Memory B cell (primary cell): ENCODE measurements around the gene SFXN5.

ENCODE experiments used
- ATAC-seq: fragments of 150-1000 bp; cut with Tn5 transposase; 2 replicates; pipeline ENCODE4 v1.10.0; 2021; ENCODE audit warnings: low read depth, mild to moderate bottlenecking, moderate library complexity
- DNase-seq, 2 donors: peaks; one replicate each; pipeline ENCODE4 v3.0.0; 2022; ENCODE audit warnings: low spot score in 2 of 2
- H3K27ac Mint-ChIP-seq: one replicate; pipeline ENCODE4 v1.8.0; 2022; ENCODE audit warnings: mild to moderate bottlenecking, moderate library complexity, mixed read lengths
- H3K27me3 Mint-ChIP-seq: one replicate; pipeline ENCODE4 v1.8.0; 2022; ENCODE audit warnings: mixed read lengths
- H3K36me3 Mint-ChIP-seq: one replicate; pipeline ENCODE4 v1.8.0; 2022; ENCODE audit warnings: mild to moderate bottlenecking, mixed read lengths
- H3K4me1 Mint-ChIP-seq: one replicate; pipeline ENCODE4 v1.8.0; 2022; ENCODE audit warnings: mixed read lengths
- H3K4me3 Mint-ChIP-seq: one replicate; pipeline ENCODE4 v1.8.0; 2022; ENCODE audit warnings: mild to moderate bottlenecking, moderate library complexity, mixed read lengths
- H3K9me3 Mint-ChIP-seq: one replicate; pipeline ENCODE4 v1.8.0; 2022; ENCODE audit warnings: mixed read lengths

The SFXN5 gene

DNA sequence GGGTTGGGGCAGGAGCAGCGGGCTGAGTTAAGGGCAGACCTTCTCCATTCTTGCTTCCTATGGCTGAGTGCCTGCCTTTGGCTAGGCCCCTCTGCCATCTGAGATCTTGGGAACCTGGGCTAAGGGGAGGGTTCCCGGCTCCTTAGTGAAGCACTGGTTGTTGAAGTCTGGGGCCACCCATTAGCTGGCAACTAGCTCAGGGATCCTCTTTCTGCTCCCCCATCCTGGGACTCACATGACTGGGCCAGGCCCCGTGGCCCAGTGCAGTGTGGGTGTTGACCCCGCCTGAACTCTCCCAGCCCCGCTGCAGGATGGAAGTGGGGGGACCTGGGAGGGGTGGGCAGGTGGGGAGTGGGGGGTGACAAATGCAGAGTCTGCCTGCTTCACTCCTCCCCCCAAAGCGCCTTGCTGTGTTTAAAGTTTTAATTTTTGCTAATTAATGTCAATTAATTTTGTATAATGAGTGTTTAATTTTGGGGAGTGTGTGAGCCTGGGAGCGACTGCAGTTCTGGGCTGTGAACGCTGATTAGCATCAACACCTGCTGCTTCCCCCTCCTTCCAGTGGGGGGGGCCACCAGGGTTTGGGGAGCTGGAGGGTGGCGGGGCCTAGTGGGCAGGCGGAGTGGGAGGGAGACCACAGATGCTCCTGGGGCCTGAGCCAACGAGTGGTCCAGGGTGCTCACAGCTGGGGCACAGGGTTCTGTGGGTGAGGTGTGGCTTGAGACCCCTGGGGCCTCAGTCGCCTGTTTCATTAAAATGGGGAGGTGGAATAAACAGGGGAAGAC is 99.0 kb downstream of the SFXN5 start:
- Mint-ChIP-seq H3K36me3 (peaks cover 5% of the 10 kb centered on the region), H3K9me3 (no peaks in the 10 kb centered on the region), H3K27ac (no peak overlapping the region), H3K4me3 (no peak overlapping the region), H3K4me1 (no peaks in the 10 kb centered on the region), H3K27me3 (peaks cover 4% of the 10 kb centered on the region)
- DNase-seq: no peak
- ATAC-seq: no peak

DNA sequence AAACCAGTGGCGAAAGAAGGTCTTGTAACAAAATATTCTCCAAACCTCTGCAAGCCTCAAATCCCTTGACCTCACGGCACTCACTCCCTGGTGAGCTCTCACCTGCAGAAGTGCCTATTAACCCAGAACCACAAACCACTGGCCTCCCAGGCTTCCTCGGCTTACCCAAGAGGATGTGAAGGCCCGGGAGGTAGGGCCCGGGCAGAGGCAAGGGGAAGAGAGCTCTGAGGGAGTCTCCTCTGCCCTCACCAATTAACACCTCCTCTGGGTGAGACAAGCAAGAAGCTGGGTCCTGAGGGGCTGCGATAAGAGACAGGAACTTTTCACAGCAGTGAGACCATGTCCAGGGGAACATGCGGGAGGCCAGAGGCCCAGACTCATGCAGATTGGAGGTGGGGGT is 100.5 kb downstream of the SFXN5 start:
- Mint-ChIP-seq H3K4me3 (no peak overlapping the region), H3K27ac (no peak overlapping the region), H3K27me3 (peaks cover 4% of the 10 kb centered on the region), H3K9me3 (no peaks in the 10 kb centered on the region), H3K4me1 (no peaks in the 10 kb centered on the region), H3K36me3 (peaks cover 7% of the 10 kb centered on the region)
- DNase-seq: no peak
- ATAC-seq: no peak

DNA sequence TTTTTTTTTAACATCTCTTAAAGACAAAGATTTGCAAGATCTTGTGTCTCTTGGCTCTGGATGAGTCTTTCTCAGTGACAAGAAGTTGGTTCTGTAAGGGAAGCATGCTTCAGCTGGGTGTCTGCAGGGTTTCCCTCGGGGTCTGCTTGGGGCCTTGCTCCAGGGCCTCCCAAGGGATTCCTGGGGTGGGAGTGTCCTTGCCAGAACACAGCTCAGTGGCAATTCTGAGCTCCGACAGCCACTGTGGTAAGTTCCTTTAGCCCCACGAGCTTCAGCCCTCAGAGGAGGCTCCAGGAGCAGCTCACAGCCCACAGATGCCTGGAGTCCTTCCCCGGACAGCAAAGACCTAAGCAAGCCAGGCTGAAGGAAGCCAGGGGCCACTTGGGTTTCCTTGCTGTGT is 101.8 kb downstream of the SFXN5 start:
- H3K4me1 Mint-ChIP-seq: no peaks in the 10 kb centered on the region
- no peak overlapping the region for H3K4me3 Mint-ChIP-seq
- H3K27ac Mint-ChIP-seq: no peak overlapping the region
- H3K36me3 Mint-ChIP-seq: peaks cover 4% of the 10 kb centered on the region
- H3K9me3 Mint-ChIP-seq: no peaks in the 10 kb centered on the region
- no peaks in the 10 kb centered on the region for H3K27me3 Mint-ChIP-seq
- DNase-seq (no peak), ATAC-seq (no peak)

DNA sequence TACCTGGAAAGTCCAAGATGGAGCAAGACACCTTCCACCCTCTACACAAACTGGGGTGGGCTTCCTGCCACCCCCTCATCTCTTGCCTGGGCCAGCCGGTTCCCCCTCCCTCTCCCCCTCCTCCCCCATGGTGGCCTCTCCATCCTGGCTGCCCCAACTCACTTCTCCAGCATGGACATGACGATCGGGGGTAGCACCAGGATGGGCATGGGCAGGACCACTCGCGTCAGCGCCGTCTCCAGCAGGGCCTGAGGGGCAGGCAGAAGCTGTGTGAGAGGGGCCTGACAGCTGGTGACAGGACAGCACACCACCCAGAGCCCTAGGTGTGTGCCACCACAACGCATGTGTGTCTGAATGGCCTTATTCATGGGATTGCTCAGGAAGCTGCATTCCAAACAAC is 103.2 kb downstream of the SFXN5 start:
- DNase-seq: no peak
- Mint-ChIP-seq H3K4me3 (no peak overlapping the region), H3K27me3 (no peaks in the 10 kb centered on the region)

DNA sequence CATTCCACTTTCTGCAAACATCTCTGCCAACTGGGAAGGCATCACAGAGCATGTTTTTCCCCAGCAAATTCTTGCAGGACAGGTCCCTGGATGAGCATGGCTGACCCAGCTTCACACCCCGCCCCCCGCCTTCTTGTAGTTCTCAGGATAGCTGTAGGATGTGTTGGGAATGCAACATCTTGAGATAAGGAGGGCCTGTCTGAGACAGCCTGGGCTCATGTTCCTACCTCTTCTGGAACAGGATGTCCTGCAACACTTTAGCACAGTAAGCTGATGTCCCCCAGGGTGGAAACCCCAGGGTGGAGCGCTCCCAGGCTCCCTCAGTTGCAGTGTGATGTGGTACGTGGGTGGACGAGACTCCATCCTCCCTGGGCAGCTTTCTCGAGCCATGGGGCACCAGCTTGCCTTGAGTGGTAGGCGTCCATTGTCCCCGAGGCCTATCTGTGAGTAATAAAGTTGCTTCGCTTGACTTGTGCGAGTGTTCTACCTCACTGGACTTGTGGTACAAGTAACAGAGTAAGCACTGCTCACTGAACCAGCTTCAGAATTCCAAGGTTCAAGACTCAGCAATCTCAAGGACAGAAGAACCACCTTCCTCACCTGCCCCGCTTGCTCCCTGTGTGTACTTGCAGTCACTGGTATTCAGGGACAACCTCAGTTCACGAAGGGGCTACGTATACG is 105.6 kb downstream of the SFXN5 start:
- DNase-seq (no peak), ATAC-seq (no peak)
- Mint-ChIP-seq H3K36me3 (peaks cover 3% of the 10 kb centered on the region), H3K4me1 (no peaks in the 10 kb centered on the region), H3K27ac (no peak overlapping the region), H3K9me3 (no peaks in the 10 kb centered on the region), H3K27me3 (no peaks in the 10 kb centered on the region), H3K4me3 (no peak overlapping the region)

More for the DNA sequence above, 103.2 kb downstream of the SFXN5 start:
- peak overlapping the region; percentile 6 for H3K27ac Mint-ChIP-seq
- H3K9me3 Mint-ChIP-seq: no peaks in the 10 kb centered on the region
- no peaks in the 10 kb centered on the region for H3K4me1 Mint-ChIP-seq
- H3K36me3 Mint-ChIP-seq: peaks cover 2% of the 10 kb centered on the region
- no peak for ATAC-seq

DNA sequence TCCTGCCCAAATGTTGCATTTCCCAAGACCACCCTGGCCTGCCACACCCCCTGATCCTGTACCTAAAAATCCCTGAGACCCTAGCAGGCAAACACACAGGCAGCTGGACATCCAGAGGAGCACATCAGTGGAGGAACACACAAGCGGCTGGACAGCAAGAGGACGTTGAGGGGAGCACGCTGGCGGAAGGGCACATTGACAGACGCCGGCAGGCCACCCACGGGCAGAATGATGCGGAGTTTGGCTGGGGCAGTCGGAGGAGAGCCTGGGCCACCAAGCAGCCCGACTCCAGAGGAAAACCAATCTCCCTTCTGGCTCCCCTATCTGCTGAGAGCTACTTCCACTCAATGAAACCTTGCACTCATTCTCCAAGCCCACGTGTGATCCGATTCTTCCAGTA is 106.5 kb downstream of the SFXN5 start:
- H3K27me3 Mint-ChIP-seq: no peaks in the 10 kb centered on the region
- H3K27ac Mint-ChIP-seq: no peak overlapping the region
- ATAC-seq (no peak), DNase-seq (no peak)
- no peak overlapping the region for H3K4me3 Mint-ChIP-seq
- H3K36me3 Mint-ChIP-seq: peaks cover 5% of the 10 kb centered on the region
- no peaks in the 10 kb centered on the region for H3K4me1 Mint-ChIP-seq
- no peaks in the 10 kb centered on the region for H3K9me3 Mint-ChIP-seq

DNA sequence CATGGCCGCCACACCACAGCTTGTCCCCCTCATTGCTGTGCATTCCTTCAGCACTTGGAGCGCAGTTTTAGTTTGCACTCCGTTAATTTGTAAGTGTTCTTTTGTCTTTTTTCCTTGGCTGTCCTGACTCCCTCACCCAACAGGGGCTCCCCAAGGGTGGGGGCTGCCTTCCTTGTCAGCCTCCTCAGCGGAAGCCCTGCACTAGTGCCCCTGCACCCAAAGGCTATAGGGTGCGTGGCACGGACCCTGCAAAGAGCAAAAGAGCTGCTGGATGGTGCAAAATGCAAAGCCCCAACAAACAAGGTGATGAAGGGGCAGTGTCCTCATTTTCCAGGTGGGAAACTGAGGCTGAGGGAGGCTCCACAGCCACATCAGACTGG is 107.4 kb downstream of the SFXN5 start:
- Mint-ChIP-seq H3K27ac (no peak overlapping the region), H3K9me3 (no peaks in the 10 kb centered on the region), H3K36me3 (peaks cover 5% of the 10 kb centered on the region), H3K4me3 (no peak overlapping the region), H3K4me1 (no peaks in the 10 kb centered on the region), H3K27me3 (no peaks in the 10 kb centered on the region)
- DNase-seq: no peak
- ATAC-seq: no peak

DNA sequence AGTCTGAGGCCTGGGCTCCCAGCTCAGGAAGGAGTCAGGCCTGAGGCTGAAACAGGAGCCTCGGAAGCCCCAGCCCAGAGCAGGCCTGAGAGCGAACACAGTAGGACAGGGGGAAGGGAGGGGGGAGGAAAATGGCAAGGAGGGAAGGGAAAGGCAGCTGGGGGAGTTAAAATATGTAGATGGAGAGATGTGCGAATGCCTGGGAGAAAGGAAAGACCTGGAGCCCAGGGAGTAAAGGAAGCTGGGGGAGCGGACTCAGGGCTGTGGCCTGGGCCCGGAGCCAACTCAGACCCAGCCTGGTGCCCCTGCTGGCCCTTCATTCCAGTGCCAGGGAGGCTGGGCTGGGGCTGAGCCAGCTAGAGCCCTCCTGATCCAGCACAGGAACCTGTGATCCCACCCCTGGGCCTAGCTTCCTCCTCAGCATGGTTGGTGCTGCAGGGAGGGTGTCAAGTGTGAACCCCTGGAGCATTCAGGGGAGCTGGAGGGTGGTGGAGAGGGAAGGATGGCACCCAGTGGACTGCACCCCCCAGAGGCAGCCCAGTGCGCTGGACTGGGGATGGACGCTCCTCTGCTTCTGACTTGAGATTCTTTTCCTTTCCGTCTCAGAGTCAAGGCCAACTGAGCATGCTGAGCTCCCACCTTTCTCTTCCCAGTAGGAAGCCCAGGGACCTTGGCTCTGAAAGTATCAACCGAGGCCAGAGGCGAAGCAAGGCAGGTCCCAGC is 107.9 kb downstream of the SFXN5 start:
- Mint-ChIP-seq H3K4me3 (no peak overlapping the region), H3K27ac (no peak overlapping the region), H3K4me1 (no peaks in the 10 kb centered on the region), H3K9me3 (no peaks in the 10 kb centered on the region), H3K36me3 (peaks cover 5% of the 10 kb centered on the region), H3K27me3 (no peaks in the 10 kb centered on the region)
- DNase-seq (no peak), ATAC-seq (no peak)

DNA sequence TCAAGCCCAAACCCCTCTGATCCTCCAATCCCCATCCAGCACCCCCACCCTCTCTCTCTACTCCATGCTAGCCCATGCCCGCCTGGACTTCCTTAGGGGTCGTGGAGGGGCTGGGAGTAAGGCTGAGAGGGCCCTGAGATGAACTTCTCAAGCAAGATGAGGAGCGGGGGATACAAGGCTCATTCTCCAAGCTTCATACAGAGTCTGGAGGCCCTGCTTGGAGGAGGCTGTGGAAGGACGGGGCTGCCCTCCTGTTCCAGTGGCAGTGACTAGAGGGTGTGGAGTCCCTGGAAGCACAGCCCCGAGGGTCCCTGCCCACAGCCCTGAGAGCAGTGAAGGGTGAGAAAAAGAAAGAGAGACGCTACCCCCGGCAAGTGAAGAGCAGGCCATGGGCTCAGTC is 108.6 kb downstream of the SFXN5 start:
- H3K4me1 Mint-ChIP-seq: no peaks in the 10 kb centered on the region
- H3K4me3 Mint-ChIP-seq: no peak overlapping the region
- no peaks in the 10 kb centered on the region for H3K27me3 Mint-ChIP-seq
- peaks cover 5% of the 10 kb centered on the region for H3K36me3 Mint-ChIP-seq
- no peaks in the 10 kb centered on the region for H3K9me3 Mint-ChIP-seq
- H3K27ac Mint-ChIP-seq: no peak overlapping the region
- DNase-seq (no peak), ATAC-seq (no peak)

DNA sequence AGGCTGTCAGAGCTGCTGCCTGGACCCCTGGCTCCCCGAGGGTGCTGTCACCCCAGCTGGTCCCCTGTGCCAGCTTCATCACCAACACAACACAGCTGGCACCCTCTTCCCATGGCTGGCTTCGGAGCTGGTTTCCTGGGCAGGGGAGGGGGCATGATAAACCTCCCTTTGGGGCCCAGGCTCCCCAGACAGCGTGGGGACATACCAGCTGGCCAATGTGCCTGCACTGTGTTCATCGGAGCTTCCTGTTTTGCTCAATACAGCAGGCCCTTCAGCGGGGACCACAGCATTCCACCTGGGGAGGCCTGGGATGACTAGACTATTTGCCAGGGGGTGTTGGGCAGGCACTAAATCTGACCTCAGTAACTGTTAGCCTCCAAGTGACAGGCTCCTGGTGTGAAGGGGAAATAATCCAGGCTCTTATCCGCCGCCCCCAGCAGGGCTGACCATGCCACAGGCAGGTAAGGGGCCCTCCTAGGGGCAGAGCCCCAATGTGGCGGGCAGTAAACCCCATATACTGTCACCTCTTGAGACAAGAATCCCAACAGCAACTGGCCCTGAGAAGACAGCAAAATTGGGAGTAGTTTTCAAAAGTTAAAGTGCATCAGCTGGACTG is 109.6 kb downstream of the SFXN5 start:
- H3K4me3 Mint-ChIP-seq: no peak overlapping the region
- H3K27ac Mint-ChIP-seq: no peak overlapping the region
- no peaks in the 10 kb centered on the region for H3K9me3 Mint-ChIP-seq
- DNase-seq: no peak
- H3K36me3 Mint-ChIP-seq: peaks cover 6% of the 10 kb centered on the region
- H3K27me3 Mint-ChIP-seq: no peaks in the 10 kb centered on the region
- no peak for ATAC-seq
- H3K4me1 Mint-ChIP-seq: no peaks in the 10 kb centered on the region

DNA sequence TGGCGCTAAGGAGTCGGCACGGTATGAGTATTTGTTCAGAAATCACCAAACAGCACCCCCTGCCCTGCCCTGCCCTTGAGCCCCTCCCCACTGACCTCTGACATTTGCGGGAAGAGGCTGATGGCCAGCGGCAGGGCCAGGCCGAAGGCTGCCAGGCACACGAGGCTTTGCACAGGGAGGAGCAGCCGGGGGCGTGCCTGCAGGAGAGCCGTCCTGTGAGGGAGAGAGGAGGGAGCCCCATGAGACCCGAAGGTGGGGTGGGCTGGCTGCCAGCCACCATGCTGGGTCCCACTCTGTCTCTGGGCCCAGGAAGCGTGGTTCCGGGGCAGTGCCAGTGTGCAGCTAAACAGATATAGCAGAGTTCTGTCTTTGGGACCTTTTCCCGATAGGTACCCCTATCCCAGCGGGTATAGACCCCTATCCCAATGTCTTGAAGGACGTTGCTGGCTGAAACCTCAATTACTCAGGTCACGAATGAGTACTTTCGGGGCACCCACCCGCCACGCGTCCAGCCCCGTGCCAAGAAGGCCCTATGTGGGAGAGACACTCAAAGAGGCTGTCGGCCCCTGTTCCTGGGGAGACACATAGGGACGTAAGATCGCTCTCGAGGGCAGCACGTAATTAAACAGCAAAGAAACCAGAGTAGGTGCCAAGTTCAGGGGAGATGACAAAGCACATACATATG is 110.3 kb downstream of the SFXN5 start:
- Mint-ChIP-seq H3K9me3 (no peaks in the 10 kb centered on the region), H3K36me3 (peaks cover 8% of the 10 kb centered on the region), H3K27me3 (no peaks in the 10 kb centered on the region), H3K27ac (no peak overlapping the region), H3K4me3 (no peak overlapping the region), H3K4me1 (no peaks in the 10 kb centered on the region)
- ATAC-seq: no peak
- DNase-seq: no peak

DNA sequence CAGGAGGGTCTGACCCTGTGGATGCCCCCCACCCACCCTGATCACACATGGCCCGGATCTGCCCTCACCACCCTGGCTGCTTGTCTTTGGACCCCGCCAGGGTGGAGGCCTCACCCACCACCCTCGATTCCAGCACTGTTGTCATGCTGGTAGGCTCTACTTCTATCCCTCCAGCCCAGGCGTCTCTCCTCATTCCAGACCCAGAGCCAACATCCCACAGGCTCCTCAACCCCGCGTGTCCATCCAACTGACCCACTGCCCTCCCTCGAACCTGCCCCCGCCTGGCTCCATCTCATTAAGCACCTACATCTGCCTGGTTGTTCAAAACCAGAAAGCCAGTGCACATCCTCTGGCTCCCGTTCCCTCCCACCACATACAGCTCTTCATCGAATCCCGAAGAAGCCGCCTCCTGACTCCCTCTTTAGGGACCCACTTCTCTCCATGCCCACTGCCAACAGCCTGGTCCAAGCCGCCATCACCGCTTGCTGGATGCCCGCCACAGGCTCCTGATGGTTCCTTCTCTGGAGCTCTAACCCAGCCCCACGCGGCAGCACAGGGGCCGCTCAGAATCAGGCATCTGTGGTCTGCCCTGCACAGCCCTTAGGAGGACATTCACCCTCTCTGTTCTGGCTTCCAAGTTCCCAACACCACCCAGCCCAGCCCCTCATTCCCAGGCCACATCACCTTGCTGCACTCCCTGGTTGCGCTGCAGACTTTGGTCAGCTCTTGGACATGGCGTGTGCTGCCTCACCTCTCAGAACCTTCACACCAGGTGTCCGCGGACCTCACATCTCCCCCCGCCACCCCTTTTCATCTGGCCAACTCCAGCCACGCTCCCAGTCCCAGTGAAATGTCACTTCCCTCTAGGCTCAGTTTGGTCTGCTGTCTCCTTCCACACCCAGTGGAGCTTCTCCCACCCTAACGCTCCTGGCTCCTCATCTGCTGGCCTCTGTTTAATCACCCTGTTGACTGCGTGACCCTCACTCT is 111.2 kb downstream of the SFXN5 start:
- Mint-ChIP-seq H3K36me3 (peaks cover 8% of the 10 kb centered on the region), H3K4me3 (no peak overlapping the region), H3K4me1 (no peaks in the 10 kb centered on the region), H3K27me3 (no peaks in the 10 kb centered on the region), H3K9me3 (no peaks in the 10 kb centered on the region), H3K27ac (no peak overlapping the region)
- no peak for DNase-seq
- ATAC-seq: no peak

DNA sequence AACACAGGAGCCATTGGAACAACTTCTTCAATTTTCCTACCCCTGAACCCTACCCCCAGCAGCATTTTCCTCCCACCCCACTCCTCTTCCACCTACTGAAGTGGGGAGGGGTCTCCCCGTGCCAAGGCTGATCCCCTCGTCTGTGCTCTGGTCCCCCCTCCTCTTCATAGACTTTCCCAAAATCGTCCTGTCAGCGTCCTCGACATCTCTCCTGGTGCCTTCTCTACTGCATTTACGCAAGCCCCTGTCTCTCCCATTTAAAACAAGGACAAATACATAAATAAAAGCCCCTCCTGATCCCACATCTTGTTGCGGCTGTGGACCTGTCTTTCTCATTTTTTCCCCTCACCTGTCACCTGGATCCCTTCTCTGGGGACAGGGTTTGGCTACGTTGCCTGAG is 112.0 kb downstream of the SFXN5 start:
- ATAC-seq: no peak
- no peaks in the 10 kb centered on the region for H3K27me3 Mint-ChIP-seq
- H3K36me3 Mint-ChIP-seq: peaks cover 10% of the 10 kb centered on the region
- DNase-seq: no peak
- no peaks in the 10 kb centered on the region for H3K4me1 Mint-ChIP-seq
- no peak overlapping the region for H3K27ac Mint-ChIP-seq
- no peaks in the 10 kb centered on the region for H3K9me3 Mint-ChIP-seq
- H3K4me3 Mint-ChIP-seq: no peak overlapping the region
